Measurements from ENCODE around the gene CSRNP3.

DNA sequence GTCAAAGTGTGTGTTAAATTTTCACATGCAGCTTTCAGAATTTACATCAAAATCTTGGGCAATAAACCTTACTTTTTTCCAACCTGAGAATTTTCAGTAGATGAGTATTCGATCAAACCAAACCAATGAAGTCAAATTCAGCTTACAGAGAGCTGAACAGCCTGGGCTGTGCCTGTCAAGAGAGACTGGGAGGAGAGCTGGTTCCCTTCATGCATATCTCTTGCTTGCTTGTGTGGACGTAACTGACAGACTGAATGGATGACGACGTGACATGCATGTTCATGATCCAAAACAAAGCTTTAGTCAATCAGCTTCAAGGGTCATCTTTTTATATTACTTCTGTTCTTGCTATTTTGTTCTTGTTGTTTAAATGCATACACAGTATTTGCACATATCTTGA is 179.3 kb downstream of the CSRNP3 start:
- TF ChIP-seq SUZ12 (IDR thresholded peaks at IDR 0.05; ENCODE audit: extremely low read depth, insufficient read depth, insufficient read length) (no peak), YY1 (IDR thresholded peaks at IDR 0.05; ENCODE audit: insufficient read depth, insufficient read length) (no peak), ZNF274 (IDR thresholded peaks at IDR 0.05; ENCODE audit: low read depth, low read length) (no peak)

Data from NT2/D1 (cell line).